IMR-90 (cell line): ENCODE measurements around the gene DACH1.

ENCODE experiments used
- BHLHE40 ChIP-seq: fragments of 150-350 bp; IDR thresholded peaks from 2 replicates; pipeline ENCODE4 v1.6.1; 2016; ENCODE audit warnings: mild to moderate bottlenecking, low read depth, low read length
- CEBPB ChIP-seq: IDR thresholded peaks from 2 replicates; pipeline ENCODE4 v1.6.1; 2012; ENCODE audit warnings: low read depth, low read length, improper control_type of control experiment
- CHD1 ChIP-seq: IDR thresholded peaks from 2 replicates; pipeline ENCODE4 v1.6.1; 2012; ENCODE audit warnings: low read depth, low read length, improper control_type of control experiment
- MXI1 ChIP-seq: IDR thresholded peaks from 2 replicates; pipeline ENCODE4 v1.6.1; 2012; ENCODE audit warnings: low read depth, mild to moderate bottlenecking, low read length, moderate library complexity, borderline replicate concordance
- NFE2L2 ChIP-seq: fragments of 150-350 bp; IDR thresholded peaks from 2 replicates; pipeline ENCODE4 v1.6.1; 2016; ENCODE audit warnings: low read depth, mild to moderate bottlenecking, low read length
- POLR2A ChIP-seq: IDR thresholded peaks from 2 replicates; pipeline ENCODE4 v1.6.1; 2012; ENCODE audit warnings: mild to moderate bottlenecking, low read depth, low read length
- RAD21 ChIP-seq: IDR thresholded peaks from 2 replicates; pipeline ENCODE4 v1.6.1; 2012; ENCODE audit warnings: low read length, improper control_type of control experiment
- RFX5 ChIP-seq: IDR thresholded peaks from 2 replicates; pipeline ENCODE4 v1.8.0; 2012; ENCODE audit warnings: low read depth, mild to moderate bottlenecking, low read length, moderate library complexity
- SMC3 ChIP-seq: fragments of 150-350 bp; IDR thresholded peaks from 2 replicates; pipeline ENCODE4 v1.6.1; 2016; ENCODE audit warnings: low read depth, mild to moderate bottlenecking, antibody characterized with exemption, low read length, moderate library complexity
- TF ChIP-seq, protein P1 (sequence below): conservative IDR thresholded peaks from 2 replicates; pipeline ENCODE4 v1.5.1; 2012; ENCODE audit warnings: mild to moderate bottlenecking, low read depth, low read length, improper control_type of control experiment
- TF ChIP-seq, protein P2 (sequence below): fragments of 150-350 bp; IDR thresholded peaks from 2 replicates; pipeline ENCODE4 v1.6.1; 2017; ENCODE audit warnings: mild to moderate bottlenecking, antibody characterized with exemption, low read length, low read depth

DNA sequence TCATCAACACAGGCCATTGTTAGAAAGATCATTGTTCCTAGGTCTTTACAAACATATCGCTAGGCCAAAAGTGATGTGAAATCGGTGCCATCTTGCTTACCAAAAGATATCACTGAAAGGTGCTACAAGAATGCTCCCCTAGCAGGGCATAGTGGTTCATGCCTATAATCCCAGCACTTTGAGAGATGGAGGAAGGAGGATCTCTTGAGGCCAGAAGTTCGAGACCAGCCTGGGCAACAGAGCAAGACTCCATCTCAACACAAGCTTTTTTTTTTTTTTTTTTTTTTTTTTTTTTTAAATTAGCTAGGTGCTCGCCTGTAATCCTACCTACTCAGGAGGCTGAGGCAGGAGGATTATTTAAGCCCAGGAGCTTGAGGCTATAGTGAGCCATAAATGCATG is 92.1 kb downstream of the DACH1 start:
- TF ChIP-seq, protein P1, sequence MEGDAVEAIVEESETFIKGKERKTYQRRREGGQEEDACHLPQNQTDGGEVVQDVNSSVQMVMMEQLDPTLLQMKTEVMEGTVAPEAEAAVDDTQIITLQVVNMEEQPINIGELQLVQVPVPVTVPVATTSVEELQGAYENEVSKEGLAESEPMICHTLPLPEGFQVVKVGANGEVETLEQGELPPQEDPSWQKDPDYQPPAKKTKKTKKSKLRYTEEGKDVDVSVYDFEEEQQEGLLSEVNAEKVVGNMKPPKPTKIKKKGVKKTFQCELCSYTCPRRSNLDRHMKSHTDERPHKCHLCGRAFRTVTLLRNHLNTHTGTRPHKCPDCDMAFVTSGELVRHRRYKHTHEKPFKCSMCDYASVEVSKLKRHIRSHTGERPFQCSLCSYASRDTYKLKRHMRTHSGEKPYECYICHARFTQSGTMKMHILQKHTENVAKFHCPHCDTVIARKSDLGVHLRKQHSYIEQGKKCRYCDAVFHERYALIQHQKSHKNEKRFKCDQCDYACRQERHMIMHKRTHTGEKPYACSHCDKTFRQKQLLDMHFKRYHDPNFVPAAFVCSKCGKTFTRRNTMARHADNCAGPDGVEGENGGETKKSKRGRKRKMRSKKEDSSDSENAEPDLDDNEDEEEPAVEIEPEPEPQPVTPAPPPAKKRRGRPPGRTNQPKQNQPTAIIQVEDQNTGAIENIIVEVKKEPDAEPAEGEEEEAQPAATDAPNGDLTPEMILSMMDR = no peak
- TF ChIP-seq POLR2A = no peak
- no peak for TF ChIP-seq NFE2L2
- TF ChIP-seq MXI1 = no peak
- TF ChIP-seq BHLHE40 = no peak
- TF ChIP-seq, protein P2, sequence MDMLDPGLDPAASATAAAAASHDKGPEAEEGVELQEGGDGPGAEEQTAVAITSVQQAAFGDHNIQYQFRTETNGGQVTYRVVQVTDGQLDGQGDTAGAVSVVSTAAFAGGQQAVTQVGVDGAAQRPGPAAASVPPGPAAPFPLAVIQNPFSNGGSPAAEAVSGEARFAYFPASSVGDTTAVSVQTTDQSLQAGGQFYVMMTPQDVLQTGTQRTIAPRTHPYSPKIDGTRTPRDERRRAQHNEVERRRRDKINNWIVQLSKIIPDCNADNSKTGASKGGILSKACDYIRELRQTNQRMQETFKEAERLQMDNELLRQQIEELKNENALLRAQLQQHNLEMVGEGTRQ = no peak
- TF ChIP-seq CHD1 = no peak
- no peak for TF ChIP-seq CEBPB
- no peak for TF ChIP-seq RFX5
- no peak for TF ChIP-seq RAD21
- no peak for TF ChIP-seq SMC3
